Endodermal cell (in vitro differentiated cells): ENCODE results near the gene GPR4. TPM values are rescaled to one million over a fixed set of nuclear protein-coding genes. Genes with fewer than 3 reads are reported as not detected.

Experiments
- DNase-seq: peaks from one replicate; pipeline ENCODE4 v3.0.0-alpha.2; 2017
- H3K27ac ChIP-seq: 2 replicates; pipeline ENCODE4 v1.5.1; 2013; ENCODE audit warnings: mild to moderate bottlenecking, low read depth, low read length, moderate library complexity
- H3K27me3 ChIP-seq: 2 replicates; pipeline ENCODE4 v1.6.1; 2013; ENCODE audit warnings: mild to moderate bottlenecking, low read length, moderate library complexity; ENCODE audit not compliant: insufficient read depth, control insufficient read depth, poor library complexity, severe bottlenecking
- H3K36me3 ChIP-seq: 2 replicates; pipeline ENCODE4 v1.7.0; 2013; ENCODE audit warnings: mild to moderate bottlenecking, low read length, moderate library complexity; ENCODE audit not compliant: control insufficient read depth, insufficient read depth
- H3K4me1 ChIP-seq: one replicate; pipeline ENCODE4 v1.7.0; 2013; ENCODE audit warnings: low read length; ENCODE audit not compliant: control insufficient read depth, insufficient read depth
- H3K4me3 ChIP-seq: 2 replicates; pipeline ENCODE4 v1.5.1; 2013; ENCODE audit warnings: mild to moderate bottlenecking, low read length, moderate library complexity
- H3K9ac ChIP-seq: 2 replicates; pipeline ENCODE4 v1.6.1; 2013; ENCODE audit warnings: mild to moderate bottlenecking, low read length, moderate library complexity; ENCODE audit not compliant: poor library complexity, severe bottlenecking; ENCODE audit errors: extremely low read depth
- H3K9me3 ChIP-seq: 2 replicates; pipeline ENCODE4 v1.6.1; 2013; ENCODE audit warnings: mild to moderate bottlenecking, low read length, moderate library complexity; ENCODE audit not compliant: control insufficient read depth
- H3K27ac Mint-ChIP-seq: 2 replicates; pipeline ENCODE4 v1.8.0; 2020; ENCODE audit warnings: mixed read lengths
- H3K27me3 Mint-ChIP-seq: 2 replicates; pipeline ENCODE4 v1.8.0; 2021; ENCODE audit warnings: mild to moderate bottlenecking, mixed read lengths; ENCODE audit not compliant: insufficient read depth
- H3K36me3 Mint-ChIP-seq: 2 replicates; pipeline ENCODE4 v1.8.0; 2020; ENCODE audit warnings: low read depth, mixed read lengths
- H3K4me1 Mint-ChIP-seq: 2 replicates; pipeline ENCODE4 v1.8.0; 2020; ENCODE audit warnings: mixed read lengths
- H3K4me3 Mint-ChIP-seq: 2 replicates; pipeline ENCODE4 v1.8.0; 2020; ENCODE audit warnings: mild to moderate bottlenecking, moderate library complexity, mixed read lengths
- H3K9me3 Mint-ChIP-seq: 2 replicates; pipeline ENCODE4 v1.8.0; 2020; ENCODE audit warnings: mild to moderate bottlenecking, mixed read lengths
- CTCF ChIP-seq: fragments of 200-600 bp; sonication (generic); conservative IDR thresholded peaks from 2 replicates; pipeline ENCODE4 v1.5.0; 2021; ENCODE audit warnings: antibody characterized with exemption, mild to moderate bottlenecking
- WGBS, 2 experiments: methylation state at CpG; one replicate each; pipeline versions ENCODE4 v1.1.5 to v1.1.7; 2013; ENCODE audit warnings: missing lambda C conversion rate in 2 of 2, mixed read lengths in 1 of 2; ENCODE audit not compliant: insufficient coverage in 1 of 2, insufficient read length in 1 of 2; 5-methylcytosine and 5-hydroxymethylcytosine counted together
- total RNA-seq, 2 donors: library from RNA; stranded (reverse); fragmentation: NEBNext Ultra II Directional in 1 of 2; extraction: Animal tissue kit (Norgen Biotek cat#: 25700) in 1 of 2; gene quantifications; 2 replicates in 1 of 2; 3 replicates in 1 of 2; pipeline ENCODE4 v1.2.1, GENCODE V29; 2021

GPR4 gene
- total RNA-seq, 2 donors from 2014 or later = not detected

GRCh38 chr19:45554481-45554880 is 47.5 kb downstream of the GPR4 start:
- H3K36me3 Mint-ChIP-seq = peaks cover 12% of the 10 kb centered on the region
- H3K9me3 Mint-ChIP-seq = no peaks in the 10 kb centered on the region
- no peaks in the 10 kb centered on the region for H3K4me1 Mint-ChIP-seq
- TF ChIP-seq CTCF = no peak
- no peak overlapping the region for H3K4me3 ChIP-seq
- no peaks in the 10 kb centered on the region for H3K27me3 ChIP-seq
- H3K4me1 ChIP-seq = no peaks in the 10 kb centered on the region
- no peaks in the 10 kb centered on the region for H3K27me3 Mint-ChIP-seq
- H3K4me3 Mint-ChIP-seq = no peak overlapping the region
- H3K36me3 ChIP-seq = no peaks in the 10 kb centered on the region
- no peak overlapping the region for H3K9ac ChIP-seq
- WGBS, 2 experiments = 88 to 100% methylated on average over 1 of the region's 1 CpG
- no peak for DNase-seq
- no peak overlapping the region for H3K27ac Mint-ChIP-seq
- H3K27ac ChIP-seq = no peak overlapping the region
- no peaks in the 10 kb centered on the region for H3K9me3 ChIP-seq

- Histone ChIP-seq H3K9me3 (no peaks in the 10 kb centered on the region), H3K4me1 (no peaks in the 10 kb centered on the region), H3K4me3 (no peak overlapping the region), H3K9ac (no peak overlapping the region), H3K27ac (no peak overlapping the region), H3K36me3 (no peaks in the 10 kb centered on the region), H3K27me3 (no peaks in the 10 kb centered on the region)
- TF ChIP-seq CTCF = peak; percentile 73
- Mint-ChIP-seq H3K36me3 (peaks cover 12% of the 10 kb centered on the region), H3K4me1 (no peaks in the 10 kb centered on the region), H3K27ac (no peak overlapping the region), H3K27me3 (no peaks in the 10 kb centered on the region), H3K4me3 (peak overlapping the region; percentile 45), H3K9me3 (no peaks in the 10 kb centered on the region)
- DNase-seq = peak; percentile 90
- WGBS, 2 experiments = 92 to 93% methylated on average over 26 to 34 of the region's 34 CpGs
These were observed 48.5 kb downstream of the GPR4 start for GRCh38 chr19:45553464-45553863.

- 79 to 86% methylated on average over 5 to 9 of the region's 9 CpGs for WGBS, 2 experiments
- H3K4me1 ChIP-seq = no peaks in the 10 kb centered on the region
- Mint-ChIP-seq H3K36me3 (peaks cover 9% of the 10 kb centered on the region), H3K4me1 (no peaks in the 10 kb centered on the region), H3K27me3 (no peaks in the 10 kb centered on the region), H3K4me3 (no peak overlapping the region), H3K9me3 (peaks cover 3% of the 10 kb centered on the region), H3K27ac (no peak overlapping the region)
- no peak for DNase-seq
- H3K9ac ChIP-seq = no peak overlapping the region
- H3K36me3 ChIP-seq = no peaks in the 10 kb centered on the region
- no peak overlapping the region for H3K27ac ChIP-seq
- H3K4me3 ChIP-seq = no peak overlapping the region
- no peaks in the 10 kb centered on the region for H3K9me3 ChIP-seq
- no peaks in the 10 kb centered on the region for H3K27me3 ChIP-seq
- no peak for TF ChIP-seq CTCF
These were observed 53.9 kb downstream of the GPR4 start for GRCh38 chr19:45547965-45548609.
